NCI-H446 (cell line): ENCODE data around the gene ZSCAN9.

Experiments used
- DNase-seq, 2 experiments: peaks; one replicate each; lab custom pipeline; 2025; lab: John Stamatoyannopoulos, UW

The ZSCAN9 gene

GRCh38 chr6:28220257-28221133, 4.6 kb upstream of the ZSCAN9 start:
- DNase-seq, result no peak

GRCh38 chr6:28224131-28225055, 682 bp upstream of the ZSCAN9 start:
- DNase-seq, result no peak

- no peak for DNase-seq
Measured at GRCh38 chr6:28226460-28226859, 1.4 kb downstream of the ZSCAN9 start.

DNA sequence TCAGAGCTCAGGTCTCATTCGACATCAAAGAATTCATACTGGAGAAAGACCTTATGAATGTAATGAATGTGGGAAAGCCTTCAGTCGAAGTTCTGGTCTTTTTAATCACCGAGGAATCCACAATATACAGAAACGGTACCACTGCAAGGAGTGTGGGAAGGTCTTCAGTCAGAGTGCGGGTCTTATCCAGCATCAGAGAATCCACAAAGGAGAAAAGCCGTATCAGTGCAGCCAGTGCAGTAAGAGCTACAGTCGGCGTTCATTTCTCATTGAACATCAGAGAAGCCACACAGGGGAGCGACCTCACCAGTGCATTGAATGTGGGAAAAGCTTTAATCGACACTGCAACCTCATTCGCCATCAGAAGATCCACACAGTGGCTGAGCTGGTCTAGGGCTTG, 7.7 kb downstream of the ZSCAN9 start:
- no peak for DNase-seq

- no peak for DNase-seq
Measured at GRCh38 chr6:28235912-28236452, 10.9 kb downstream of the ZSCAN9 start.

GRCh38 chr6:28239636-28240035, 14.6 kb downstream of the ZSCAN9 start:
- no peak for DNase-seq

- DNase-seq, result no peak
Measured at GRCh38 chr6:28240471-28240870, 15.4 kb downstream of the ZSCAN9 start.

DNA sequence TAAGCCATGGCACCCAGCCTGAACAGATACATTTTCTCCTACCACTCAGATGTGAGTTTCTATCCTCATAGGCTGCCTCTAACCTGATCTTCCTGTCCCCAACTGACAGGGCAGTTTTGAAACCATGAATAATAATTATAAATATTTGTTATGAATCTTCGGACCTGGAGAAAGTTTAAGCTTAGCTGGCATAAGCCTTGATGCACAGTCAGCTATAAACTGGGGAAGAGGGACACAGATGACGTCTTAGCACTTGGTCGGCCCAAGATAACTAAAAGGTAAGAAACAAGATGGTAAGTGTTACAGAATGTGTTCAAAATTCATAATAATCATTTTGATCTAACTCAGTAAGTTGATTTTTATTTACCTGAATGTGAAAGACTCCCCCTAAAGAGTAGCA, 18.9 kb downstream of the ZSCAN9 start:
- no peak for DNase-seq

DNA sequence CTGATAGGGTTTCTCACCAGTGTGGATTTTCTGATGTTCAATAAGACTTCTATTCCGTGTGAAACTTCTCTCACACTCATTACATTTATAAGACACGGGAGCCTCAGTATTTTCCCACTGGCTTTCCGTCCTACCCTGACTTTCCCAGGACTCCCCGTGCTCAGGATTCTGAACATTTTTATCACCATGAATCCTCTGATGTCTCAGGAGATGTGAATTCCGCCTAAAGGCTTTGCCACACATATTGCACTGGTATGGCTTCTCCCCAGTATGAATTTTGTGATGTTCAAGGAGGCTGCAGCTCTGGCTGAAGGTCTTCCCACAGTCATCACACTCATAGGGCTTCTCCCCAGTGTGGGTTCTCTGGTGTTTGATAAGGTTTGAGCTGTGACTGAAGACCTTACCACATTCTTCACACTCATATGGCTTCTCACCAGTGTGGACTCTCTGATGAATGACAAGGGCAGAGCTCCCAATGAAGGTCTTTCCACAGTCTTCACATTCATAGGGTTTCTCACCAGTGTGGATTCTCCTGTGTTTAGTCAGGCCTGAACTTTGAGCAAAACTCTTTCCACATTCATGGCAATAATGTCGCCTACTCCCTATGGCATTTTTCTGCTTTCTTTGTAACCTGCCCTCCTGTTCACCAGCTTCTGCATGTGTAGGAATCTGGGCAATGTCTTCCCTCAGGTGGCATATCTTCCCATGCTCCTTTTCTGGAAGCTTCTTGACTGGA, 20.3 kb downstream of the ZSCAN9 start:
- no peak for DNase-seq

DNA sequence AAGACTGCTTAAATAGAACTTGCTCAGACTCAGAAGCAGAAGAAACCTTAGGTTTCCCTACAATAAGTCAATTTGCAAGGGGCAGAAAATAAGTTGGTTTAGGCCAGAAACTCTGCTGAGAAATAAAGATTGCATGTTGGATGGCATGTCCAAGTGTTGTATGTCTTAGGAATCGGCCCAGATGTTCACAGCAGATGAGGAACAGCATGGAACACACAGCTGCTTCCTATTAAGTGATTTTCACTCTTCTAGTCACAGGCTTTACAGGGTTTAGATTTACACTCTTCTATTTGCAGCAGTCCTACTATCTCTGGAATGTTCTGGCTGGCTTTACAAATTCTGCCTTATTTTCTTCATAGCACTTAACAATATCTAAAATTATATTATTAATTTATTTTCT, 23.8 kb downstream of the ZSCAN9 start:
- DNase-seq, result no peak

DNA sequence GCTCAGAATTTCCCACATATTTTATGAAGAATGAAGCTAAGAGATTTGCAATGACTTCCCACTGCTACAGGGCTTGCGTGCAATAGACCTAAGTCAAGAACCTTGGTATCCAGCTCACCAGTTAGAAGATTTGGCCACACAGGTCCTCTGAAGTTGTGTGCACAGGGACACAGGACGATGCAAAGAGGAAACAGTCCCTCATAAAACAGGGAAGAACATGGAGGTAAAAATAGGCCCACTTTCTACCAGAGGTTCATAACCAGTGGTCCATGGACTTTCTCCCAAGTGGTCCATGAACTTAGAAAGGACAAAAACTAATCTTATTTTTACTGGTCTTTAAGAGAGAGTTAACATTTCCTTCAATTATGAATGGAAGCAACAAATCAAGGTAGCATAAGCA, 25.7 kb downstream of the ZSCAN9 start:
- DNase-seq, result no peak

GRCh38 chr6:28251661-28252008, 26.6 kb downstream of the ZSCAN9 start:
- no peak for DNase-seq

- DNase-seq, result peak; percentile 68 to 86
Measured at GRCh38 chr6:28252009-28252975, 27.2 kb downstream of the ZSCAN9 start, which contains the start of gene ZKSCAN4. Gene ZKSCAN4 (minus strand): TSS chr6:28252269. CDS start chr6:28251980, 289 bp downstream.

DNA sequence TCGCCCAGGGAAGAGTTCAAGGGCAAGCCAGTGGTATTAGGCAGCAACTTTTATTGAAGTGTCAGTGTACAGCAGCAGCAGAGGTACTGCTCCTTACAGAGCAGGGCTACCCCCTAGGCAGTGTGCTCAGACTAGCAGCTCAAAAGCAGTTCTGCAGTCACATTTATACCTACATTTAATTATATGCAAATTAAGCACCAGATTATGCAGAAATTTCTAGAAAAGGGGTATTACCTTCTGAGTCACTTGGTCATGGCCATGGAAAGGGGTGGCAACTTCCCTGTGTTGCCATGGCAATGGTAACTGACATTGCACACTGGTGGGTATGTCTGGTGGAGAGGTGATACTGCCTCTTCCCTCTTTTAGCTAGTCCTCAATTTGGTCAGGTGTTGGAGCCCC, 29.0 kb downstream of the ZSCAN9 start:
- DNase-seq, result no peak

- no peak for DNase-seq
Measured at GRCh38 chr6:28257042-28257441, 32.0 kb downstream of the ZSCAN9 start.

DNA sequence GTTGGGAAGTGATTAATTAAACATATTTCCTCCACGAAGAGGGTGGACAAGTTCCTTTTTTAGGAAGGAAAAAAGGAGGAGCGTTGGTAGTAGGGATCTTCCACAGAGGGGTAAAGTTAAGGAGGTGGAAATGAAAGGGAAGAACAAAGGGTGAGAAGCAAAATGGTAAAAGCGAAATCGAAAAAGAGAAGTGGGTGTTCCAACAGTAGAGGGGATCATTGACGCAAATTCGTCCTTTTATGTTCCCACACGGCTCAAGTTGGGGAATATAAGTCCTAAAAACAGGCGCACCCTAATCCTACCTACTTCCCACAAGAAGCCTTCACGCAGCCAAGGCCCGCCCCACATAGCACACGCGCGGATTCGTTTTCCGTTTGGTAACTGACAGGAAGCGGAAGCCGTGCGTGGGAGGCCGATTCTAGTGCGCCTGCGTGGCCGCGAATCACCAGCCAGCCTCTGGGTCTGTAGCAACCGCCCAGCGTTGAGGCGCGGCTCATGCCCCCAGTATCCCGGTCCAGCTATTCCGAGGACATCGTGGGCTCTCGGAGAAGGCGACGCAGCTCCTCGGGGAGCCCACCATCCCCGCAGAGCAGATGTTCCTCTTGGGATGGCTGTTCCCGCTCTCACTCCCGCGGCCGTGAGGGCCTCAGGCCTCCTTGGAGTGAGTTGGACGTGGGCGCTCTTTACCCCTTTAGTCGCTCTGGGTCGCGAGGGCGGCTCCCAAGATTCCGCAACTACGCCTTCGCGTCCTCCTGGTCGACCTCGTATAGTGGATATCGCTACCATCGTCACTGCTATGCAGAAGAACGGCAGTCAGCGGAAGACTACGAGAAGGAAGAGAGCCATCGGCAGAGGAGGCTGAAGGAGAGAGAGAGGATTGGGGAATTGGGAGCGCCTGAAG, 34.1 kb downstream of the ZSCAN9 start, which contains the start of gene NKAPL:
Gene NKAPL, plus strand, starts transcription at position 421 of the 901 bp plus-strand sequence. Its CDS starts 75 bp downstream, at position 496.
- no peak for DNase-seq

DNA sequence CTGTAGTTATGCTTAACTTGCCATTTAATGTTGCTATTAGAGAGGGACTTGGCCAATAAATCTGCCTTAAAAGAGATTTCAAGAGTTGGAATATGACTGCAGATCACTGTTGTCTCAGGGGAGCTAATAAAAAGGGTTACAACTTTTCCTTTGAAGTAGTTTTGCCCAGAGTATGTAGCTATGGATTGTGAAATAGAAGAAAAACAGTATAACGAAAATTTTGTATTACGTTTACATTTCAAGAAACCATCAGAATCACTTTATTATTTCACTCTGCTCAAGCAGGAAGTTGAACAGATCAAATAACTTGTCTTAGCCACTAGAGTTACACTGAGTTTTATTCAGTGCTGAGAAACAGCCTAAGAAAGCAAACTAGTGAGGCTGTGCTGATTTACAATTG, 38.8 kb downstream of the ZSCAN9 start:
- no peak for DNase-seq

DNA sequence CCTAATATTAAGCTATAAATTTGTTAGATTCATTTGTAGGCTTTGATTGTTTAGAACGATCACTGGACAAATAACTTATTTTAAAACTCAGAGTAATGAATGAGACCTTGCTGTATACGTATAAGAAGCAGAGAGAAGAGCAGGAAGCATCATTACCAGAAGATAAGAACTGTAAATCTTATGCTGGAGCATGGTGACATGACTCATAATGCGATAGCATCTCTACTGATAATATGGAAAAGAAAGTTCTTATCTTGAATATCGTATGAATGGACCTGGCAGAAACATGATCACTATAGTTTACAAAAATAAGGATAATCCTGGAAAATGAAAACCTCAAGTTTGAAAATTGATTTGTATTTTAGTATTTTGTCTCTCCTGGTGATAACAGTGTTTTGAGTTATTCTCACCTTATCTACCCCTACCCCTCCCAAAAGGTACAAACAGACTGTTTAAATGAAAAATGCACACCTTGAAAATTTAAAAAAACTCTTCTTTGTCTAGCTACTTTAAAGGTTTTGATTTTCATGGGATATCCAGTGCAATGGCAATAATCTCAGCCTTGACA, 39.8 kb downstream of the ZSCAN9 start:
- DNase-seq, result no peak

GRCh38 chr6:28266563-28266961, 41.5 kb downstream of the ZSCAN9 start:
- no peak for DNase-seq
